HG03460 (cell line): ENCODE data around the gene FPGT.
"Not testable (repeated sequence)": the region's sequence is repeated elsewhere in the genome, so short reads cannot be mapped to it uniquely, and the experiment has no call there.

Experiments
- ATAC-seq: cut with Tn5 transposase; IDR thresholded peaks from one replicate; pipeline ENCODE4 v1.9.1; 2021; ENCODE audit not compliant: unreplicated experiment

Gene FPGT

GRCh38 chr1:74253243-74253824, 55.3 kb downstream of the FPGT start:
- ATAC-seq = not testable (repeated sequence)
